LNCAP (cell line): Measurements from ENCODE around the gene MAML2.

Experiments
- TF ChIP-seq, protein P1 (sequence below): fragments of 450-650 bp; IDR thresholded peaks from 2 replicates; pipeline ENCODE4 v1.5.1; 2017; ENCODE audit warnings: mild to moderate bottlenecking

Gene MAML2

DNA sequence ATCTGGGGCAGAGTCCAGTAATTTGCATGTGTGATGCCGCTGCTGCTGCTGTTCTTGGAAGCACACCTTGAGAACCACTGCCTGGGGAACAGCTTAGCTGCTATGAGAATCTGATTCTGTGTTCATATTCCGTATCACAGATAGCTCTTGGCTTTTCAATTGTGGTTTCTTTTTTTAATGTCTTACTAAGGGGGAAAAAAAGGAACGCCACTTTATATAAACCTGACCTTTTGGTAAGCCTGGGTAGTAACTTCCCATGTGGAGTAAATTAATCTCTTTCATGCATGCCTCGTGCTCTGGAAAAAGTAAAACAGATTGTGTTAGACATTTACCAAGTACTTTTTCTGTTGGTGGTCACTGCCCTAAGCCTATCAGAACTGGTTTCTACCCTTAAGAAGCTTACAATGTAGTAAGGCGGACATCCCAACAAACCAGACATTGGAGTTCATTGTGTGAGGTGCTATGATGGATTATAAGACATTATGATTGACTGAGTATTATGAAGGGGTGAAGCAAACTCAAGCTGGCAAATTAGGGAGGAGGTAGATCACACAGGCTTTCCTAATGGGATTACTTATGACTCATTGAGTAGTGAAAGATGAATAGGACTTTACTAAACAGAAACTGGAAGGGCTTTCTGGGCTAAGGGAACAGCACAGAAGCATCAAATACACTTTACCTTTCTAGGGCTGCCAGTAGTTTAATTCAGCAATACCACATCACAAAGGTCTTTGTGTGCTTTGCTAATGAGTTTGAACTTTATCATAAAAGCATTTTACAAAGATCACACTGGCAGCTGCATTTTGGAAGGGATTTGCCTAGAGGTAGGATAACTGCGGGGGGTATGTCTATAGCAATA, 64.7 kb downstream of the MAML2 start:
- TF ChIP-seq, protein P1, sequence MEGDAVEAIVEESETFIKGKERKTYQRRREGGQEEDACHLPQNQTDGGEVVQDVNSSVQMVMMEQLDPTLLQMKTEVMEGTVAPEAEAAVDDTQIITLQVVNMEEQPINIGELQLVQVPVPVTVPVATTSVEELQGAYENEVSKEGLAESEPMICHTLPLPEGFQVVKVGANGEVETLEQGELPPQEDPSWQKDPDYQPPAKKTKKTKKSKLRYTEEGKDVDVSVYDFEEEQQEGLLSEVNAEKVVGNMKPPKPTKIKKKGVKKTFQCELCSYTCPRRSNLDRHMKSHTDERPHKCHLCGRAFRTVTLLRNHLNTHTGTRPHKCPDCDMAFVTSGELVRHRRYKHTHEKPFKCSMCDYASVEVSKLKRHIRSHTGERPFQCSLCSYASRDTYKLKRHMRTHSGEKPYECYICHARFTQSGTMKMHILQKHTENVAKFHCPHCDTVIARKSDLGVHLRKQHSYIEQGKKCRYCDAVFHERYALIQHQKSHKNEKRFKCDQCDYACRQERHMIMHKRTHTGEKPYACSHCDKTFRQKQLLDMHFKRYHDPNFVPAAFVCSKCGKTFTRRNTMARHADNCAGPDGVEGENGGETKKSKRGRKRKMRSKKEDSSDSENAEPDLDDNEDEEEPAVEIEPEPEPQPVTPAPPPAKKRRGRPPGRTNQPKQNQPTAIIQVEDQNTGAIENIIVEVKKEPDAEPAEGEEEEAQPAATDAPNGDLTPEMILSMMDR: no peak

DNA sequence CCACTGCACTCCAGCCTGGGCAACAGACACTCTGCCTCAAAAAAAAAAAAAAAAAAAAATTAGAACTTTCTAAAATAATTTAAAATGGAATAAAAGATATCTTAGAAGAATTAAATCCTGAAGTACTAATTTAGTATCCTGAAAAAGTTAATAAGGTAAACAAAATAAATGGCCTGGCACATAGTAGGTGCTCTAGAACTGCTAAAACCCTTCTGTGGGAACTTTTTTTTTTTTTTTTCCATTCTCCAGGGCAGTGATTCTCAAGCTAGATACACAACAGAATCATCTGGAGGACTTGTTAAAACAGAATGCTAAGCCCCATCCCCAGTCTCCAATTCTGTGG, 65.3 kb downstream of the MAML2 start:
- TF ChIP-seq, protein P1: no peak

DNA sequence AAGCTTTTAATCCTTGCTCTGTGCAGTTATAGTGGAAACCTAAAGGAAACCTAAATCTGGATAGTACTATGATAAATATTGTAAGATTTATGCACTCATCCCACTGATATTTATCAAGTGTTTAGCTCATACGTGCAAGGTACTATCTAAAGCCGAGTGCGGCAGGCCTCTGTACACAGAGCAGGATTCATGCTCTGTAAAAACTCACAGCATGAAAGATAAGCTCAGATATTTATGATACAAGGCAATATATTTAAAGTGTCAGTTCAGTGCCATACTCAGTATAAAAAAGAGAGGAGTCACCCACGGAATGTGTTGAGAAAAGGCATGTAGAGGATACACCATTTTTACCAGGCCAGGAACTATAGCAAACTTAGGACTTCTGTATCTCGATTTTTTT, 66.2 kb downstream of the MAML2 start:
- TF ChIP-seq, protein P1: no peak

DNA sequence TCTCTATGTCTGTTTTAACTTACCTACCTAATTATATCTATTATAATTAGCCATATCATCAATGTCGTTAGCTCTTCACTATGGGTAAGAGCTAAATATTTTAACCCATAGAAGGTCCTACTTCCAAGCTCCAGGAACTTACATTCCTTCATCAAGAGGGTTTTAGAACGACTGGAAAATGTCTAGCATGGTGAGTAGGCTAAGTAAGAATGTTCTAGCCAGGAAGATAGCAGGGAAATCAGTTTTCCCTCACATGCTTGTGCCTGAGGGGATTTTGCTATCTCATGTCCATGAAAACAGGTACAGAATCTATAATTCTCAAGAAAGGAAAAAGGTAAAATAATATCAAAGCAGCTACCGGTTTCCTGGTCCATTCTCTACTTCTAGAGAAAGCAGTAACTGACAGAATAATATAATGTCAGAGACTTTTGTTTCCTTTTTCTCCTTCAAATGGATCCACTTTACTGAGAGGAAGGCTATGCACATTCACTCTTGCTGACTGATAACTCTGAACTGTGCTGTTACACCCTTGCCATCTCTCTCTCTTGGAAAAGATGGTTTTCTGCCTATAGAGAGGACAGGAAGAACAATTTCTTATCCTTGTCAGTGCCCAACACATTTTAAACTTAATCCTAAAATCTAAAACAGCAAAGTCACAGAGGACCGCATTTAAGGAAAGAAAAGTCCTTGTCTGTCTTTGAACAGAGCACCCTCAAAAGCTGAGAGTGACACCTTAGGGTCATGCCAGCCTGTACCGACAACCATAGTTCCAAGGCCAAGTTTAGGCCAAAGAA, 67.0 kb downstream of the MAML2 start:
- TF ChIP-seq, protein P1: no peak

DNA sequence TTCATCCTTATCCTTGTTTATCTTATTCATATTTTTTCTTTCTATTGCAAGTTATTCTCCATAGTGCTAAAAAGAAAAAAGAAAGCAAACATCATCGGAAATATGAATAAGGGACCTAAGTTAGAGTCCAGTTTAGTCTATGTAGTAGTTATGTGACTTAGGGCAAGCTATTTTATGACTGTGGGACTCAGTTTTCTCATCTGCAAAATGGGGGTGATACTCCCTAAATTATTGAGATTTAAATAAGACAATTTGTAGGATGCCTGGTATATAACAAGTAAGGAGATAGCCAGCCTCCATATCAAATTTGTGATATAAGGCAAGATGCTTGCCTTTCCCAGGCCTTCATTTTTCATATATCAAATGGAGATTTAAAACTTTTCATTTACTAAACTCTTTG, 69.5 kb downstream of the MAML2 start:
- TF ChIP-seq, protein P1: no peak

DNA sequence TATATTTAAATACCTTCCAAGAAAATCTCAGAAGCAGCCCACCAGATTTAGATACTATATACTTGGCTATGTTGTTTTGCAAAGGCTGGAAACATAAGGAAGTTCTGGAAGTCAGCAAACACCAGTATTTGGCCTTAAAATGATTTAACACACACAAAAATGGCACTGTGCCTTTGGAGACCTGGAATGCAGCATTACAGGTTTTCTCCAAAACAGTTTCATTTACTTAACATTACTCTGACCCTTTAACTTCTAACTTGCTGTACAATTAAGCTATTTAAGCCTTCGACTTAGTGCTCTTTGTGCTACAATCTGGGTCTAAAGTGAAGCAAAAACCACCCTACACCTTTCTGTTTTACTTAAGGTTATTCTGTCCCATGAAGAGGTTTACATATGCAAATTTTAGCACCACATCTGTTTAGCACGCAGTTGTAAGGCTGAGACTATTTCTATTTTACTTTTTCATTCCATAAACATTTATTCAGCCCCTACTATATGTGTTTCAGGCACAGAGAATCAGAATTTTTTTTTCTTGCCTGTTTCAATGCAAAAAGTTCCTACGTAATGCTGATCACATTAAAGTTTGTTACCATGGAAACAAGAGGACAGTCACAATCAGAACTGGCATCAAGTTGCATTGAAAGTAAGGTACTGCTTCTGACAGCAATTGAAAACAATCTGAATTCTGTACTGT, 70.3 kb downstream of the MAML2 start:
- TF ChIP-seq, protein P1: no peak

DNA sequence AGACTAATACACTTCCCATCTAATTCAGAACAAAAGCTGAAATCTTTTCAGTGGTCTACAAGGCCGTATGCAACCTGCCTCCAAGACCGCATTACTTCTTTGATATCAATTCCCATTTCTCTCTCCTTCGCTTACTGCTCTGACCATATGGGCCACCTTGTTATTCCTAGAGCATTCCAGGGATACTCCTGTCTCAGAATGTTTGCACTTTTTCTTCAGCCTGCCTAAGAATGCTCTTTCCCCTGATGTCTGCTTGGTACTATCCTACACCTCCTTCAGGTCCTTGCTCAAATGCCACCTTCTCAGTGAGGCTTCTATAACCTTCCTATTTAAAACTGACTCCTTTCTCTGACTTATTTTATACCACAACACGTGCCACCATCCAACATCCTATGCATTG, 71.2 kb downstream of the MAML2 start:
- TF ChIP-seq, protein P1: no peak
